GM12878 (cell line): ENCODE results near the gene PUS10. TPM values are rescaled to one million over a fixed set of nuclear protein-coding genes. Genes with fewer than 3 reads are reported as not detected.

Experiments
- EGR1 ChIP-seq, 2 experiments: IDR thresholded peaks; 1 replicate in 1 of 2; 2 replicates in 1 of 2; pipeline ENCODE4 v1.6.1; 2011 to 2012; ENCODE audit warnings: low read depth in 2 of 2, low read length in 2 of 2, borderline replicate concordance in 1 of 2, mild to moderate bottlenecking in 1 of 2, moderate library complexity in 1 of 2
- ETV6 ChIP-seq, 2 experiments: fragments of 450-650 bp in 1 of 2; IDR thresholded peaks in 1 of 2; conservative IDR thresholded peaks in 1 of 2; 2 replicates each; pipeline ENCODE4 v1.6.1; 2014; ENCODE audit warnings: antibody characterized with exemption in 1 of 2, borderline replicate concordance in 1 of 2, low read depth in 1 of 2, mild to moderate bottlenecking in 1 of 2, moderate library complexity in 1 of 2
- HDAC6 ChIP-seq: fragments of 200-600 bp; sonication (generic); IDR thresholded peaks from one replicate; pipeline ENCODE4 v1.8.0; 2017; ENCODE audit warnings: antibody characterized with exemption; ENCODE audit not compliant: unreplicated experiment
- IRF4 ChIP-seq: IDR thresholded peaks from 2 replicates; pipeline ENCODE4 v1.6.1; 2011; ENCODE audit warnings: low read depth, low read length
- NFYA ChIP-seq: IDR thresholded peaks from 2 replicates; pipeline ENCODE4 v1.6.1; 2011; ENCODE audit warnings: low read depth, mild to moderate bottlenecking, low read length, improper control_type of control experiment, borderline replicate concordance
- POU2F2 ChIP-seq: IDR thresholded peaks from 3 replicates; pipeline ENCODE4 v1.6.1; 2011; ENCODE audit warnings: low read depth, mild to moderate bottlenecking, low read length, borderline replicate concordance
- RAD21 ChIP-seq: IDR thresholded peaks from 2 replicates; pipeline ENCODE4 v1.6.1; 2011; ENCODE audit warnings: mild to moderate bottlenecking, low read depth, low read length, moderate library complexity; ENCODE audit not compliant: insufficient read depth
- SMC3 ChIP-seq: IDR thresholded peaks from 2 replicates; pipeline ENCODE4 v1.6.1; 2011; ENCODE audit warnings: low read length, improper control_type of control experiment, borderline replicate concordance
- SPI1 ChIP-seq: IDR thresholded peaks from 2 replicates; pipeline ENCODE4 v1.6.1; 2011; ENCODE audit warnings: low read depth, mild to moderate bottlenecking, low read length, moderate library complexity, borderline replicate concordance; ENCODE audit not compliant: insufficient read depth
- SREBF1 ChIP-seq: IDR thresholded peaks from 2 replicates; pipeline ENCODE4 v1.6.1; 2012; ENCODE audit warnings: mild to moderate bottlenecking, low read length
- TAF1 ChIP-seq: IDR thresholded peaks from 2 replicates; pipeline ENCODE4 v1.6.1; 2011; ENCODE audit warnings: mild to moderate bottlenecking, low read depth, low read length, borderline replicate concordance
- polyA plus RNA-seq, 11 experiments: library from polyadenylated mRNA; depleted of rRNA in 4 of 11; unstranded in 6 of 11; stranded (reverse) in 5 of 11; fragments of >200 nt; fragmentation: Nextera tagmentation in 4 of 11; fragmentation: Illumina TruSeq in 1 of 11; extraction: Ambion mirVana in 4 of 11; extraction: Trizol in 1 of 11; gene quantifications; 1 replicate in 1 of 11; 2 replicates in 10 of 11; pipeline versions ENCODE4 v1.2.1 to v1.2.3, GENCODE V29; 2011 to 2016; ENCODE audit warnings: inconsistent platforms in 2 of 11, missing spikeins in 2 of 11, low read depth in 1 of 11
- total RNA-seq, 4 experiments: library from RNA; depleted of rRNA in 3 of 4; stranded (reverse); fragments of >200 nt in 3 of 4; fragmentation: Illumina TruSeq in 1 of 4; extraction: Trizol in 1 of 4; gene quantifications; 2 replicates each; pipeline versions ENCODE4 v1.2.1 to v1.2.3, GENCODE V29; 2013 to 2021
- TF ChIP-seq, protein P1 (sequence below): fragments of 450-650 bp; formaldehyde crosslinking; IDR thresholded peaks from 2 replicates; pipeline ENCODE4 v1.4.0; 2020; ENCODE audit warnings: mild to moderate bottlenecking, moderate library complexity
- TF ChIP-seq, protein P2 (sequence below): fragments of 150-350 bp; IDR thresholded peaks from 2 replicates; pipeline ENCODE4 v1.6.1; 2014; ENCODE audit warnings: mild to moderate bottlenecking, low read depth, low read length
- TF ChIP-seq, protein P3 (sequence below): fragments of 450-650 bp; IDR thresholded peaks from 2 replicates; pipeline ENCODE4 v1.6.1; 2017; ENCODE audit warnings: mild to moderate bottlenecking, moderate library complexity
- TF ChIP-seq, protein P4 (sequence below): fragments of 450-650 bp; IDR thresholded peaks from 2 replicates; pipeline ENCODE4 v1.6.1; 2018; ENCODE audit warnings: mild to moderate bottlenecking, low read depth, moderate library complexity; ENCODE audit not compliant: partially characterized antibody
- TF ChIP-seq, protein P5 (sequence below): fragments of 450-650 bp; IDR thresholded peaks from 2 replicates; pipeline ENCODE4 v1.6.1; 2016; ENCODE audit warnings: mild to moderate bottlenecking

PUS10 gene
- total and polyA plus RNA-seq, 10 of the 15 experiments (the other 5 are each of a cell fraction or from before 2014, with no cell fraction given), result 9.1 to 17.0 (median 13.0) TPM

DNA sequence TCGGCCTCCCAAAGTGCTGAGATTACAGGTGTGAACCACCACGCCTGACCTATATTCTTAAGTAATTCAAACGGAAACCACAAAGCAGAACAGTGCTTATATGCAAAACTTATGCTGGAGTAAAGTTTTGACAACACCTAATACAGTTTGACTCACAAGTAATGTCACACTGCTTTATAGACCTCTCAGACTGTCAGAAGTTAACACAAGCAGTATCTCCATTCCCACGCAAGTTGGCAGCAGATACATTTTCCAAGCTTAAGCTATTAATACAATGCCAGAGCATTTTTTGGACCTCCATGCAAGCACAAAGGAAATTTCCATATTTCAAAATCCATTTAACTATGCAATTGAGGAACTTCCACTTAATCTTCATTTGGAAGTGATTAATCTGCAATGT lies 26.6 kb upstream of the PUS10 start (continued):
- TF ChIP-seq, protein P1, sequence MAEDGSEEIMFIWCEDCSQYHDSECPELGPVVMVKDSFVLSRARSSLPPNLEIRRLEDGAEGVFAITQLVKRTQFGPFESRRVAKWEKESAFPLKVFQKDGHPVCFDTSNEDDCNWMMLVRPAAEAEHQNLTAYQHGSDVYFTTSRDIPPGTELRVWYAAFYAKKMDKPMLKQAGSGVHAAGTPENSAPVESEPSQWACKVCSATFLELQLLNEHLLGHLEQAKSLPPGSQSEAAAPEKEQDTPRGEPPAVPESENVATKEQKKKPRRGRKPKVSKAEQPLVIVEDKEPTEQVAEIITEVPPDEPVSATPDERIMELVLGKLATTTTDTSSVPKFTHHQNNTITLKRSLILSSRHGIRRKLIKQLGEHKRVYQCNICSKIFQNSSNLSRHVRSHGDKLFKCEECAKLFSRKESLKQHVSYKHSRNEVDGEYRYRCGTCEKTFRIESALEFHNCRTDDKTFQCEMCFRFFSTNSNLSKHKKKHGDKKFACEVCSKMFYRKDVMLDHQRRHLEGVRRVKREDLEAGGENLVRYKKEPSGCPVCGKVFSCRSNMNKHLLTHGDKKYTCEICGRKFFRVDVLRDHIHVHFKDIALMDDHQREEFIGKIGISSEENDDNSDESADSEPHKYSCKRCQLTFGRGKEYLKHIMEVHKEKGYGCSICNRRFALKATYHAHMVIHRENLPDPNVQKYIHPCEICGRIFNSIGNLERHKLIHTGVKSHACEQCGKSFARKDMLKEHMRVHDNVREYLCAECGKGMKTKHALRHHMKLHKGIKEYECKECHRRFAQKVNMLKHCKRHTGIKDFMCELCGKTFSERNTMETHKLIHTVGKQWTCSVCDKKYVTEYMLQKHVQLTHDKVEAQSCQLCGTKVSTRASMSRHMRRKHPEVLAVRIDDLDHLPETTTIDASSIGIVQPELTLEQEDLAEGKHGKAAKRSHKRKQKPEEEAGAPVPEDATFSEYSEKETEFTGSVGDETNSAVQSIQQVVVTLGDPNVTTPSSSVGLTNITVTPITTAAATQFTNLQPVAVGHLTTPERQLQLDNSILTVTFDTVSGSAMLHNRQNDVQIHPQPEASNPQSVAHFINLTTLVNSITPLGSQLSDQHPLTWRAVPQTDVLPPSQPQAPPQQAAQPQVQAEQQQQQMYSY (CRISPR knock-in tag), result no peak
- TF ChIP-seq POU2F2, result peak; percentile 71; the same call in 1 of the 3 replicates
- TF ChIP-seq, protein P2, sequence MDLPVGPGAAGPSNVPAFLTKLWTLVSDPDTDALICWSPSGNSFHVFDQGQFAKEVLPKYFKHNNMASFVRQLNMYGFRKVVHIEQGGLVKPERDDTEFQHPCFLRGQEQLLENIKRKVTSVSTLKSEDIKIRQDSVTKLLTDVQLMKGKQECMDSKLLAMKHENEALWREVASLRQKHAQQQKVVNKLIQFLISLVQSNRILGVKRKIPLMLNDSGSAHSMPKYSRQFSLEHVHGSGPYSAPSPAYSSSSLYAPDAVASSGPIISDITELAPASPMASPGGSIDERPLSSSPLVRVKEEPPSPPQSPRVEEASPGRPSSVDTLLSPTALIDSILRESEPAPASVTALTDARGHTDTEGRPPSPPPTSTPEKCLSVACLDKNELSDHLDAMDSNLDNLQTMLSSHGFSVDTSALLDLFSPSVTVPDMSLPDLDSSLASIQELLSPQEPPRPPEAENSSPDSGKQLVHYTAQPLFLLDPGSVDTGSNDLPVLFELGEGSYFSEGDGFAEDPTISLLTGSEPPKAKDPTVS, result no peak
- TF ChIP-seq, protein P3, sequence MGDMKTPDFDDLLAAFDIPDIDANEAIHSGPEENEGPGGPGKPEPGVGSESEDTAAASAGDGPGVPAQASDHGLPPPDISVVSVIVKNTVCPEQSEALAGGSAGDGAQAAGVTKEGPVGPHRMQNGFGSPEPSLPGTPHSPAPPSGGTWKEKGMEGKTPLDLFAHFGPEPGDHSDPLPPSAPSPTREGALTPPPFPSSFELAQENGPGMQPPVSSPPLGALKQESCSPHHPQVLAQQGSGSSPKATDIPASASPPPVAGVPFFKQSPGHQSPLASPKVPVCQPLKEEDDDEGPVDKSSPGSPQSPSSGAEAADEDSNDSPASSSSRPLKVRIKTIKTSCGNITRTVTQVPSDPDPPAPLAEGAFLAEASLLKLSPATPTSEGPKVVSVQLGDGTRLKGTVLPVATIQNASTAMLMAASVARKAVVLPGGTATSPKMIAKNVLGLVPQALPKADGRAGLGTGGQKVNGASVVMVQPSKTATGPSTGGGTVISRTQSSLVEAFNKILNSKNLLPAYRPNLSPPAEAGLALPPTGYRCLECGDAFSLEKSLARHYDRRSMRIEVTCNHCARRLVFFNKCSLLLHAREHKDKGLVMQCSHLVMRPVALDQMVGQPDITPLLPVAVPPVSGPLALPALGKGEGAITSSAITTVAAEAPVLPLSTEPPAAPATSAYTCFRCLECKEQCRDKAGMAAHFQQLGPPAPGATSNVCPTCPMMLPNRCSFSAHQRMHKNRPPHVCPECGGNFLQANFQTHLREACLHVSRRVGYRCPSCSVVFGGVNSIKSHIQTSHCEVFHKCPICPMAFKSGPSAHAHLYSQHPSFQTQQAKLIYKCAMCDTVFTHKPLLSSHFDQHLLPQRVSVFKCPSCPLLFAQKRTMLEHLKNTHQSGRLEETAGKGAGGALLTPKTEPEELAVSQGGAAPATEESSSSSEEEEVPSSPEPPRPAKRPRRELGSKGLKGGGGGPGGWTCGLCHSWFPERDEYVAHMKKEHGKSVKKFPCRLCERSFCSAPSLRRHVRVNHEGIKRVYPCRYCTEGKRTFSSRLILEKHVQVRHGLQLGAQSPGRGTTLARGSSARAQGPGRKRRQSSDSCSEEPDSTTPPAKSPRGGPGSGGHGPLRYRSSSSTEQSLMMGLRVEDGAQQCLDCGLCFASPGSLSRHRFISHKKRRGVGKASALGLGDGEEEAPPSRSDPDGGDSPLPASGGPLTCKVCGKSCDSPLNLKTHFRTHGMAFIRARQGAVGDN, result no peak
- TF ChIP-seq IRF4, result 0 out of 2 replicates have a peak, but pooled peaks have one; percentile 23
- no peak for TF ChIP-seq ETV6 (conservative IDR thresholded peaks at IDR 0.05 in 1 of 2, IDR thresholded peaks at IDR 0.05 in 1 of 2; ENCODE audit: borderline replicate concordance in 1 of 2, low read depth in 1 of 2)
- no peak for TF ChIP-seq SREBF1
- TF ChIP-seq TAF1, result no peak
- no peak for TF ChIP-seq HDAC6
- TF ChIP-seq, protein P4, sequence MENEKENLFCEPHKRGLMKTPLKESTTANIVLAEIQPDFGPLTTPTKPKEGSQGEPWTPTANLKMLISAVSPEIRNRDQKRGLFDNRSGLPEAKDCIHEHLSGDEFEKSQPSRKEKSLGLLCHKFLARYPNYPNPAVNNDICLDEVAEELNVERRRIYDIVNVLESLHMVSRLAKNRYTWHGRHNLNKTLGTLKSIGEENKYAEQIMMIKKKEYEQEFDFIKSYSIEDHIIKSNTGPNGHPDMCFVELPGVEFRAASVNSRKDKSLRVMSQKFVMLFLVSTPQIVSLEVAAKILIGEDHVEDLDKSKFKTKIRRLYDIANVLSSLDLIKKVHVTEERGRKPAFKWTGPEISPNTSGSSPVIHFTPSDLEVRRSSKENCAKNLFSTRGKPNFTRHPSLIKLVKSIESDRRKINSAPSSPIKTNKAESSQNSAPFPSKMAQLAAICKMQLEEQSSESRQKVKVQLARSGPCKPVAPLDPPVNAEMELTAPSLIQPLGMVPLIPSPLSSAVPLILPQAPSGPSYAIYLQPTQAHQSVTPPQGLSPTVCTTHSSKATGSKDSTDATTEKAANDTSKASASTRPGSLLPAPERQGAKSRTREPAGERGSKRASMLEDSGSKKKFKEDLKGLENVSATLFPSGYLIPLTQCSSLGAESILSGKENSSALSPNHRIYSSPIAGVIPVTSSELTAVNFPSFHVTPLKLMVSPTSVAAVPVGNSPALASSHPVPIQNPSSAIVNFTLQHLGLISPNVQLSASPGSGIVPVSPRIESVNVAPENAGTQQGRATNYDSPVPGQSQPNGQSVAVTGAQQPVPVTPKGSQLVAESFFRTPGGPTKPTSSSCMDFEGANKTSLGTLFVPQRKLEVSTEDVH, result no peak
- no peak for TF ChIP-seq RAD21
- TF ChIP-seq, protein P5, sequence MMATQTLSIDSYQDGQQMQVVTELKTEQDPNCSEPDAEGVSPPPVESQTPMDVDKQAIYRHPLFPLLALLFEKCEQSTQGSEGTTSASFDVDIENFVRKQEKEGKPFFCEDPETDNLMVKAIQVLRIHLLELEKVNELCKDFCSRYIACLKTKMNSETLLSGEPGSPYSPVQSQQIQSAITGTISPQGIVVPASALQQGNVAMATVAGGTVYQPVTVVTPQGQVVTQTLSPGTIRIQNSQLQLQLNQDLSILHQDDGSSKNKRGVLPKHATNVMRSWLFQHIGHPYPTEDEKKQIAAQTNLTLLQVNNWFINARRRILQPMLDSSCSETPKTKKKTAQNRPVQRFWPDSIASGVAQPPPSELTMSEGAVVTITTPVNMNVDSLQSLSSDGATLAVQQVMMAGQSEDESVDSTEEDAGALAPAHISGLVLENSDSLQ, result no peak
- TF ChIP-seq EGR1 (IDR thresholded peaks at IDR 0.05; ENCODE audit: borderline replicate concordance in 1 of 2, low read depth in 2 of 2, low read length in 2 of 2), result no peak
- no peak for TF ChIP-seq SMC3
- TF ChIP-seq SPI1, result peak; percentile 36; the same call in 1 of the 2 replicates
- no peak for TF ChIP-seq NFYA
